ENCODE results near the gene HMX3.
"Not testable (repeated sequence)": the region's sequence is repeated elsewhere in the genome, so short reads cannot be mapped to it uniquely, and the experiment has no call there.

Gene HMX3

GRCh38 chr10:123175389-123176387 is 39.9 kb downstream of the HMX3 start:
- DNase-seq (ENCODE audit: low read depth) = no peak

DNA sequence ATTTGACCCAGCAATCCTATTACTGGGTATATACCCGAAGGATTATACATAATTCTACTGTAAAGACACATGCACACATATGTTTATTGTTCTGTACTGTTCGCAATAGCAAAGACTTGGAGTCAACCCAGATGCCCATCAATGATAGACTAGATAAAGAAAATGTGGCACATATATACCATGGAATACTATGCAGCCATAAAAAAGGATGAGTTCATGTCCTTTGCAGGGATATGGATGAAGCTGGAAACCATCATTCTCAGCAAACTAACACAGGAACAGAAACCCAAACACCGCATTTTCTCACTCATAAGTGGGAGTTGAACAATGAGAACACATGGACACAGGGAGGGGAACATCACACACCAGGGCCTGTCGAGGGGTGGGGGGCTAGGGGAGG is 42.6 kb downstream of the HMX3 start:
- DNase-seq (ENCODE audit: low read depth) = not testable (repeated sequence)

- DNase-seq (ENCODE audit: low read depth) = no peak
Observed at GRCh38 chr10:123180101-123181090, 44.6 kb downstream of the HMX3 start.

DNA sequence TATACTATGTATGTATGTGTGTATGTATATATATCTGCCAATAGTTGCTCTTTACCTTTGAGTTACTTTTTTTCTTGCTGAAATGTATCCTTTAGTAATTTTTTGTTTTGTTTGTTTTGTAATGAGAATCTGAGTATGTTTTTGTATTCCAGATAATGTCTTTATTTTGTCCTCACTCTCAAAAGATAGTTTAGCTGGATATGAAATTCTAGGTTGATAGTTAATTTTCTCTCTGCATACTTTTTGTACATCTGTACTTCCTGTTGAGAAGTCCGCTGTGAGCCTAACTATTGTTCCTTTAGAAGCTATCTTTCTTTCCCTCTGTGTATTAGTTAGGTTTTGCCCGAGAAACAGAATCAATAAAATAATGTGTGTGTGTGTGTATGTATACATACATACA is 48.0 kb downstream of the HMX3 start:
- DNase-seq (ENCODE audit: low read depth) = no peak

DNA sequence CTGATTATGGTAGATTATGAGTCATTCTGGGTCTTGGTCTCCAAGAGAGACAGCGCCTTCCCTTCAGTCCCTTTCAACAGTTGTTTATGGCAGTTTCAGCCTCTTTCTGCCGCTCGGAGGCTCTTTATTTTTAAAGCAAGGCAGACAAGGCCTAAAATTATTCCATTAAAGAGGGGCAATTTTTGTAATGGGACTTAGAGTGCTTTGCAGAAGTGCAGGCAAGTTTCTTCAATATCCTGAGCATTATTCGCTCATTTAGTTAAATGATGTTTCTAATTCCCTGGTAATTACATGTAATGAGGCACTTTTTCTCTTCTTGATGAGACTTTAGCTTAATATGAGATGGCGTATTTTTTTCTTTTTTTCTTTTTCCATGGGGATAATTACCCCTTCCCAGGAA is 52.0 kb downstream of the HMX3 start:
- DNase-seq (ENCODE audit: low read depth) = no peak
